HepG2 (cell line): ENCODE results near the gene MAP2K5. TPM values are rescaled to one million over a fixed set of nuclear protein-coding genes. Genes with fewer than 3 reads are reported as not detected.

Experiments used
- ATAC-seq: fragments of 200-7000 bp; cut with Tn5 transposase; 3 replicates; pipeline ENCODE4 v1.9.1; 2020; ENCODE audit warnings: mild to moderate bottlenecking, moderate library complexity
- BruUV-seq: library from RNA; stranded (reverse); fragments of 400-500 nt; replicated peaks from 2 replicates; lab custom pipeline; 2021; lab: Mats Ljungman, UMichigan
- CTCF ChIA-PET: fragments of 300-600 bp; formaldehyde crosslinking; extraction: SDS; loops from one replicate; lab custom pipeline; 2021; ENCODE audit warnings: low total read pairs, inconsistent platforms, low intra/inter-chr PET ratio; lab: Yijun Ruan, JAX
- POLR2A ChIA-PET: fragments of 350-600 bp; sonication (Branson Sonifier 250); formaldehyde crosslinking; loops from one replicate; lab custom pipeline; 2020; ENCODE audit warnings: antibody characterized with exemption, inconsistent platforms; lab: Yijun Ruan, JAX
- DNase-seq: peaks from one replicate; pipeline ENCODE4 v3.0.0-alpha.2; 2015; ENCODE audit warnings: low spot score
- FAIRE-seq: peaks from 3 replicates; lab custom pipeline; 2011; peaks lifted over from hg19 to GRCh38; lab: Jason Lieb, UNC
- H2AFZ ChIP-seq: one replicate; pipeline ENCODE4 v1.6.1; 2011; ENCODE audit warnings: low read length, inconsistent platforms
- H3K27ac ChIP-seq: fragments of 300-600 bp; 3 replicates; pipeline ENCODE4 v1.8.0; 2011; ENCODE audit warnings: mixed run types, mild to moderate bottlenecking, mixed read lengths, low read length, inconsistent platforms; ENCODE audit not compliant: insufficient read depth; ENCODE audit errors: extremely low read length
- H3K27me3 ChIP-seq, 2 experiments: fragments of 200-600 bp in 1 of 2; 2 replicates in 1 of 2; 3 replicates in 1 of 2; pipeline versions ENCODE4 v1.6.0 to v1.8.0; 2011; ENCODE audit warnings: low read length in 2 of 2, mild to moderate bottlenecking in 2 of 2, moderate library complexity in 2 of 2, inconsistent platforms in 1 of 2; ENCODE audit not compliant: insufficient read depth in 2 of 2, control insufficient read depth in 1 of 2
- H3K36me3 ChIP-seq, 2 experiments: fragments of 200-600 bp in 1 of 2; replicated peaks in 1 of 2; 2 replicates in 1 of 2; 3 replicates in 1 of 2; pipeline versions ENCODE4 v1.5.1 to v1.8.0; 2011; ENCODE audit warnings: low read length in 2 of 2, inconsistent platforms in 1 of 2; ENCODE audit not compliant: insufficient read depth in 2 of 2, control insufficient read depth in 1 of 2
- H3K4me1 ChIP-seq: 2 replicates; pipeline ENCODE4 v1.5.1; 2012; ENCODE audit warnings: low read length, inconsistent platforms; ENCODE audit not compliant: insufficient read depth
- H3K4me2 ChIP-seq: 2 replicates; pipeline ENCODE4 v1.6.0; 2011; ENCODE audit warnings: low read depth, low read length, inconsistent platforms
- H3K4me3 ChIP-seq, 3 experiments: fragments of 200-600 bp in 1 of 3; sonication (generic), shearing (Covaris generic) in 1 of 3; replicated peaks in 1 of 3; 2 replicates each; pipeline ENCODE4 v1.5.1; 2011 to 2016; ENCODE audit warnings: low read length in 3 of 3, inconsistent platforms in 2 of 3, low read depth in 2 of 3, mild to moderate bottlenecking in 2 of 3, control low read depth in 1 of 3, mixed read lengths in 1 of 3; ENCODE audit not compliant: insufficient read depth in 1 of 3
- H3K79me2 ChIP-seq: one replicate; pipeline ENCODE4 v1.6.1; 2011; ENCODE audit warnings: low read length, inconsistent platforms; ENCODE audit not compliant: insufficient read depth
- H3K9ac ChIP-seq: 2 replicates; pipeline ENCODE4 v1.6.0; 2011; ENCODE audit warnings: mild to moderate bottlenecking, low read depth, low read length, inconsistent platforms; ENCODE audit not compliant: insufficient read depth
- H3K9me3 ChIP-seq: 2 replicates; pipeline ENCODE4 v1.5.1; 2012; ENCODE audit warnings: mild to moderate bottlenecking, low read length
- H4K20me1 ChIP-seq: 2 replicates; pipeline ENCODE4 v1.6.0; 2011; ENCODE audit warnings: inconsistent platforms, mild to moderate bottlenecking, low read length, moderate library complexity; ENCODE audit not compliant: insufficient read depth
- CEBPB ChIP-seq: IDR thresholded peaks from 2 replicates; pipeline ENCODE4 v1.6.1; 2011; ENCODE audit warnings: low read depth, low read length, improper control_type of control experiment, borderline replicate concordance
- CENPX ChIP-seq: sonication (generic); formaldehyde crosslinking; IDR thresholded peaks from 2 replicates; pipeline ENCODE4 v1.9.0; 2021; ENCODE audit warnings: mild to moderate bottlenecking, missing genetic modification reagents, moderate library complexity
- FOXM1 ChIP-seq: sonication (generic); formaldehyde crosslinking; IDR thresholded peaks from 2 replicates; pipeline ENCODE4 v1.5.0; 2020; ENCODE audit warnings: missing genetic modification reagents
- HNRNPH1 ChIP-seq: fragments of 200-400 bp; formaldehyde crosslinking; optimal IDR thresholded peaks from 2 replicates; pipeline ENCODE3; 2017; ENCODE audit warnings: mild to moderate bottlenecking, low read depth, low read length
- HNRNPL ChIP-seq: fragments of 200-400 bp; formaldehyde crosslinking; IDR thresholded peaks from 2 replicates; pipeline ENCODE4 v1.6.1; 2017; ENCODE audit warnings: mild to moderate bottlenecking, low read depth, low read length
- ZNF44 ChIP-seq: sonication (generic); formaldehyde crosslinking; IDR thresholded peaks from 2 replicates; pipeline ENCODE4 v1.5.1; 2020; ENCODE audit warnings: mild to moderate bottlenecking, missing genetic modification reagents
- WGBS: methylation state at CpG from one replicate; pipeline ENCODE4 v1.1.6; 2017; ENCODE audit warnings: low lambda C conversion rate; 5-methylcytosine and 5-hydroxymethylcytosine counted together
- in situ Hi-C: cut with HindIII; loops from 2 replicates; pipeline ENCODE4 v1.10.0; 2017; ENCODE audit warnings: low pct_unique_long_range_greater_than_20kb; ENCODE audit not compliant: extremely low pct_ligation_motif_present
- intact Hi-C: fragments of 100-400 bp; cut with micrococcal nuclease; formaldehyde crosslinking; loops from one replicate; pipeline ENCODE4 v1.10.0; 2022; ENCODE audit not compliant: unreplicated experiment
- polyA plus RNA-seq, 8 experiments: library from polyadenylated mRNA; depleted of rRNA in 3 of 8; stranded (reverse) in 7 of 8; unstranded in 1 of 8; fragments of >200 nt; fragmentation: Illumina TruSeq in 4 of 8; extraction: Trizol in 4 of 8; gene quantifications; 2 replicates each; pipeline versions ENCODE4 v1.2.1 to v1.2.3, GENCODE V29; 2011 to 2016; ENCODE audit warnings: low read depth in 4 of 8, missing spikeins in 1 of 8, mixed read lengths in 1 of 8; ENCODE audit not compliant: insufficient read depth in 1 of 8
- total RNA-seq, 5 experiments: library from RNA; depleted of rRNA; stranded (reverse); fragments of >200 nt; fragmentation: Illumina TruSeq; extraction: Trizol; gene quantifications; 2 replicates each; pipeline ENCODE4 v1.2.3, GENCODE V29; 2016; ENCODE audit warnings: low read depth in 1 of 5
- TF ChIP-seq, protein P1 (sequence below): sonication (generic); formaldehyde crosslinking; IDR thresholded peaks from 2 replicates; pipeline ENCODE4 v1.9.0; 2021; ENCODE audit warnings: missing genetic modification reagents, borderline replicate concordance

The MAP2K5 gene
- total and polyA plus RNA-seq, 2 of the 13 experiments (the other 11 are each of a cell fraction or from before 2014, with no cell fraction given) = 4.0 to 4.3 TPM

DNA sequence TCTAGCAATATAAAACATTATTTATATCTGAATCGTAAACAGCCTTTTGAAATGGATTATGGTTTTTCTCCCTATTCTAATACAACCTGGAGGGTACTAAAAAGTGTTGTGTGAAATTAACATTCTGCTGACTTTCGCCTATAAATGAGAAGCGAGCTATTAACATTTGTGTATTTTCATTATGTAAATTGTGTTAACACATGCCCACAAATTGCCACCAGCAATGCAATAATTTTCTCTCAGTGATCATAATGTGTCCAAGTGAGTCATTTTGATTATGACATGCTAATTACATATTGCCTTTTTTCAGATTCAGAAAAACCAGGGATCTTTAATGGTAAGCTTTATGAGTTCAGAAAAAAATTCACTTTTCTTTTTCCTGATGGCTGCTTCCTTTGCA, 205.4 kb downstream of the MAP2K5 start:
- H4K20me1 ChIP-seq = no peaks in the 10 kb centered on the region
- no peak for ATAC-seq
- no peaks in the 10 kb centered on the region for H3K36me3 ChIP-seq
- no peaks in the 10 kb centered on the region for H3K9me3 ChIP-seq
- intact Hi-C loops (no loop called here), in situ Hi-C loops (no loop called here)
- BruUV-seq = no TSS peak
- no peak for DNase-seq
- no peak overlapping the region for H3K4me2 ChIP-seq
- no peak overlapping the region for H2AFZ ChIP-seq
- TF ChIP-seq, protein P1, sequence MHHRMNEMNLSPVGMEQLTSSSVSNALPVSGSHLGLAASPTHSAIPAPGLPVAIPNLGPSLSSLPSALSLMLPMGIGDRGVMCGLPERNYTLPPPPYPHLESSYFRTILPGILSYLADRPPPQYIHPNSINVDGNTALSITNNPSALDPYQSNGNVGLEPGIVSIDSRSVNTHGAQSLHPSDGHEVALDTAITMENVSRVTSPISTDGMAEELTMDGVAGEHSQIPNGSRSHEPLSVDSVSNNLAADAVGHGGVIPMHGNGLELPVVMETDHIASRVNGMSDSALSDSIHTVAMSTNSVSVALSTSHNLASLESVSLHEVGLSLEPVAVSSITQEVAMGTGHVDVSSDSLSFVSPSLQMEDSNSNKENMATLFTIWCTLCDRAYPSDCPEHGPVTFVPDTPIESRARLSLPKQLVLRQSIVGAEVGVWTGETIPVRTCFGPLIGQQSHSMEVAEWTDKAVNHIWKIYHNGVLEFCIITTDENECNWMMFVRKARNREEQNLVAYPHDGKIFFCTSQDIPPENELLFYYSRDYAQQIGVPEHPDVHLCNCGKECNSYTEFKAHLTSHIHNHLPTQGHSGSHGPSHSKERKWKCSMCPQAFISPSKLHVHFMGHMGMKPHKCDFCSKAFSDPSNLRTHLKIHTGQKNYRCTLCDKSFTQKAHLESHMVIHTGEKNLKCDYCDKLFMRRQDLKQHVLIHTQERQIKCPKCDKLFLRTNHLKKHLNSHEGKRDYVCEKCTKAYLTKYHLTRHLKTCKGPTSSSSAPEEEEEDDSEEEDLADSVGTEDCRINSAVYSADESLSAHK = no peak
- TF ChIP-seq HNRNPL = no peak
- no peak for TF ChIP-seq CENPX (CRISPR knock-in tag)
- TF ChIP-seq FOXM1 (CRISPR knock-in tag) = no peak
- no peak for TF ChIP-seq HNRNPH1
- FAIRE-seq = no peak
- H3K4me3 ChIP-seq = no peak overlapping the region
- no peaks in the 10 kb centered on the region for H3K27me3 ChIP-seq
- H3K79me2 ChIP-seq = no peaks in the 10 kb centered on the region
- no peak overlapping the region for H3K27ac ChIP-seq
- 98% methylated on average over 3 of the region's 3 CpGs for WGBS
- H3K4me1 ChIP-seq = no peaks in the 10 kb centered on the region
- H3K9ac ChIP-seq = no peak overlapping the region
- POLR2A ChIA-PET = no interaction called here
- CTCF ChIA-PET = no interaction called here

DNA sequence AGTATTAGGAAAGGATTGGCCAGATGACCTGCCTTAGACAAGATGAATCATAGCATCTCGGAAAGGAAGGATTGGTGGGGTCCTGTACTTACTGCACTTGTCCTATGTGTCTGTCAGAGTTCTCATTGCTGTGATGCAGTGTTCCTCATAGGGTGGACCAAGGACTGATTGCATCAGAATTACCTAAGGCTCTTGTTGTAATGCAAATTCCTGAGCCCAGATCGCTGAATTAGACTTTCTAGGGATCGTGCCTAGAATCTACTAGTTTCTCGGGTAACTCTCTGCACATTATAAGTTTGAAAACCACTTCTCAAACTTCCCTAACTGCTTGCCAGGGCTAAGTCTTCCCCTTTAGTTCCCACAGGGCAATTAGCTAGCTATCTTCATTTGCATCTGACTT, 207.9 kb downstream of the MAP2K5 start:
- CTCF ChIA-PET = no interaction called here
- BruUV-seq = no TSS peak
- WGBS = 98% methylated on average over 4 of the region's 4 CpGs

More for the DNA sequence above, 207.9 kb downstream of the MAP2K5 start:
- H3K27me3 ChIP-seq = no peaks in the 10 kb centered on the region
- no peak overlapping the region for H3K4me3 ChIP-seq
- H3K27ac ChIP-seq = no peak overlapping the region
- ATAC-seq (no peak), DNase-seq (no peak), FAIRE-seq (no peak)
- intact Hi-C loops (no loop called here), in situ Hi-C loops (no loop called here)
- no peaks in the 10 kb centered on the region for H3K79me2 ChIP-seq
- POLR2A ChIA-PET = no interaction called here
- TF ChIP-seq ZNF44 (CRISPR knock-in tag) = no peak
- TF ChIP-seq CEBPB = 0 out of 2 replicates have a peak, but pooled peaks have one; percentile 11
- no peak overlapping the region for H3K4me2 ChIP-seq
- H3K4me1 ChIP-seq = no peaks in the 10 kb centered on the region
- no peak overlapping the region for H3K9ac ChIP-seq
- no peaks in the 10 kb centered on the region for H3K36me3 ChIP-seq
- no peaks in the 10 kb centered on the region for H4K20me1 ChIP-seq
- H3K9me3 ChIP-seq = no peaks in the 10 kb centered on the region
- H2AFZ ChIP-seq = no peak overlapping the region
